Neural crest cell (in vitro differentiated cells): ENCODE results near the gene SRRM4. TPM values are rescaled to one million over a fixed set of nuclear protein-coding genes. Genes with fewer than 3 reads are reported as not detected.

Experiments
- DNase-seq: peaks from one replicate; pipeline ENCODE4 v3.0.0; 2021; ENCODE audit warnings: low read depth, mixed read lengths, low spot score
- H3K27ac Mint-ChIP-seq: one replicate; pipeline ENCODE4 v1.8.0; 2021; ENCODE audit warnings: mild to moderate bottlenecking, mixed read lengths; ENCODE audit not compliant: unreplicated experiment
- H3K27me3 Mint-ChIP-seq: 2 replicates; pipeline ENCODE4 v1.8.0; 2021; ENCODE audit warnings: low read depth, mild to moderate bottlenecking, mixed read lengths
- H3K36me3 Mint-ChIP-seq: 2 replicates; pipeline ENCODE4 v1.8.0; 2021; ENCODE audit warnings: low read depth, mild to moderate bottlenecking, mixed read lengths
- H3K4me1 Mint-ChIP-seq: 2 replicates; pipeline ENCODE4 v1.8.0; 2021; ENCODE audit warnings: mixed read lengths
- H3K4me3 Mint-ChIP-seq: one replicate; pipeline ENCODE4 v1.8.0; 2021; ENCODE audit warnings: mild to moderate bottlenecking, mixed read lengths
- H3K9me3 Mint-ChIP-seq: 2 replicates; pipeline ENCODE4 v1.8.0; 2021; ENCODE audit warnings: mixed read lengths
- total RNA-seq: library from RNA; stranded (reverse); gene quantifications from 2 replicates; pipeline ENCODE4 v1.2.1, GENCODE V29; 2021
- TF ChIP-seq, protein P1 (sequence below): fragments of 200-600 bp; sonication (generic); conservative IDR thresholded peaks from 2 replicates; pipeline ENCODE4 v1.5.0; 2021; ENCODE audit warnings: antibody characterized with exemption, mild to moderate bottlenecking

Gene SRRM4
- total RNA-seq, 1 donor from 2014 or later, result 10.8 TPM

DNA sequence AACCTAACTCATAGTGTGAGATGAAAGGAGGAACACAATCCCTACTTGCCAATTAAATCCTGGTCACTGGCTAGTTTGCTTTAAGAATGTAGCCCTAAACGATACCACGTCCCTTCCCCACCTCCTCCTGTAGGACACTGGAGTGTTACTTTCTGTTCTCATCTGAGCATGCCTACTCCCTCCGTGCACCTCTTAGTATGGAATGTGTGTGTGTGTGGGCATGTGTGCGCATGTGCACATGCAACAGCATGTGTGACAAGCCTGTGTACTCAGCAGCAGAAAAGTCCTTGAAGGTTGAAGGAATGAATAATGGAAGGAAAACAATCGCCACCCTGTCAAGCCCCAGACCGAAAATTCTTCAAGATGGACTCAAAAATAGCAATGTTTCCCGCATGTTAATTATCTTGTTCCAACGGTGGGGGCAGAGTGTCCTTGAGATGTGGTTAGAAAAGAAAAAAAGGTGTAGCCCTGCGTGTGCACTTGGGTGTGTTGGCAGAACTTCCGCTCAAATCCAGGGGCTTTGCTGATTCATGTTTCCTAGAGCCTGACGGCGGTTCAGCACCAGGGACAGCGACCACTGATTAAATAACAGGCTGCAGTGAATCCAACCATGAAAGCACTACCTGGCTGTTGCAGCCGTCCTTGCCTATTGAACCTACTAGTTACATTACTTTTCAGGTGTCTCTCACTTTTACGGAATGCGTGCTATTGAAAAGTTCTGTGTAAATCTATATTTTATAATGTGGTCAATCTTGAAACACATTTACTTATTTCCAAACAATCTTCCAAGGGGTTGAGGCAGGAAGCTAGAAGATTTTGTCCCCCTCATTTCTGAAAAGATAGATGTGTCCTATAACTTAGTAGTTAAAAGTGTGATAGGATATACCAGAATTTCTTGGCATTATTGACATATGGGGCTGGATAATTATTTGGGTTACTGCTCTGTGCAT is 79.8 kb downstream of the SRRM4 start:
- no peak overlapping the region for H3K27ac Mint-ChIP-seq
- H3K4me3 Mint-ChIP-seq, result no peak overlapping the region
- H3K27me3 Mint-ChIP-seq, result peaks cover 3% of the 10 kb centered on the region
- TF ChIP-seq, protein P1, sequence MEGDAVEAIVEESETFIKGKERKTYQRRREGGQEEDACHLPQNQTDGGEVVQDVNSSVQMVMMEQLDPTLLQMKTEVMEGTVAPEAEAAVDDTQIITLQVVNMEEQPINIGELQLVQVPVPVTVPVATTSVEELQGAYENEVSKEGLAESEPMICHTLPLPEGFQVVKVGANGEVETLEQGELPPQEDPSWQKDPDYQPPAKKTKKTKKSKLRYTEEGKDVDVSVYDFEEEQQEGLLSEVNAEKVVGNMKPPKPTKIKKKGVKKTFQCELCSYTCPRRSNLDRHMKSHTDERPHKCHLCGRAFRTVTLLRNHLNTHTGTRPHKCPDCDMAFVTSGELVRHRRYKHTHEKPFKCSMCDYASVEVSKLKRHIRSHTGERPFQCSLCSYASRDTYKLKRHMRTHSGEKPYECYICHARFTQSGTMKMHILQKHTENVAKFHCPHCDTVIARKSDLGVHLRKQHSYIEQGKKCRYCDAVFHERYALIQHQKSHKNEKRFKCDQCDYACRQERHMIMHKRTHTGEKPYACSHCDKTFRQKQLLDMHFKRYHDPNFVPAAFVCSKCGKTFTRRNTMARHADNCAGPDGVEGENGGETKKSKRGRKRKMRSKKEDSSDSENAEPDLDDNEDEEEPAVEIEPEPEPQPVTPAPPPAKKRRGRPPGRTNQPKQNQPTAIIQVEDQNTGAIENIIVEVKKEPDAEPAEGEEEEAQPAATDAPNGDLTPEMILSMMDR, result no peak
- peak; percentile 77 for DNase-seq
- H3K9me3 Mint-ChIP-seq, result no peaks in the 10 kb centered on the region
- no peaks in the 10 kb centered on the region for H3K4me1 Mint-ChIP-seq
- H3K36me3 Mint-ChIP-seq, result no peaks in the 10 kb centered on the region

DNA sequence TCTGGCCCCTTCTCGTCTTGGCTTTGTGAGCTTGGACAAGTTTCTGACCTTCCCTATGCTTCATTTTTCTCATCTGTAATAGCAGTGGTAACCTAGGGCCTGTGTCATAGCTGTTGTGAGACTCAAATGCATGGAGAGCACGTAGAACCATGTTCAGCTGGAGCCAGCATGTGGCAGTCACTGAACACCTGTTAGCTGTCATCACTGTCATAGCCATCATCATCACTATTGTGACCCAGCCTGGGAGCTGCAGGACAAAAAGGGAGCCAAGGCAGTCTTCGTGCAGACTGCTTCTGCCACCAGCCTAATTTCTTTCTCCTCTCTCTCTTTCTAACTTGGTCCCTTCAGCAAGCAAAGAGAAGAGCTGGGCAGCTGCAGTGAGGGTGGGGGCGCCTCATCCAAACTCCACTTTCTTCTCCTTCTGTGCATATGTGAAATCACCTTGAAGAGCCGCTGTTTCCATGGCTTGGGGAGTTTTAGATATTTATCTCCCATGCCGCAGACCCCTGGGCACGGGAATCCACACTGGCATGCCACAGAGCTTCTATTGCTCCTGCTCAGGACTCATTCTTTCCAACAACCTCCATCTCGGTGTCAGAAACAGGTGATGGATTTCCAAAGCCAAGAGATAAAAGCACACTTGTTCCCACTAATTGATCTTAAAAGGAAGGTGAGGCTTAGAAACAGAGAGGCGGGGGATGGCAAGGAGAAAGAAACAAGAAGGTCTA is 87.0 kb downstream of the SRRM4 start:
- H3K9me3 Mint-ChIP-seq, result no peaks in the 10 kb centered on the region
- H3K27ac Mint-ChIP-seq, result no peak overlapping the region
- H3K36me3 Mint-ChIP-seq, result no peaks in the 10 kb centered on the region
- TF ChIP-seq, protein P1, result no peak
- no peak for DNase-seq
- H3K4me1 Mint-ChIP-seq, result no peaks in the 10 kb centered on the region
- peaks cover 3% of the 10 kb centered on the region for H3K27me3 Mint-ChIP-seq
- H3K4me3 Mint-ChIP-seq, result no peak overlapping the region

DNA sequence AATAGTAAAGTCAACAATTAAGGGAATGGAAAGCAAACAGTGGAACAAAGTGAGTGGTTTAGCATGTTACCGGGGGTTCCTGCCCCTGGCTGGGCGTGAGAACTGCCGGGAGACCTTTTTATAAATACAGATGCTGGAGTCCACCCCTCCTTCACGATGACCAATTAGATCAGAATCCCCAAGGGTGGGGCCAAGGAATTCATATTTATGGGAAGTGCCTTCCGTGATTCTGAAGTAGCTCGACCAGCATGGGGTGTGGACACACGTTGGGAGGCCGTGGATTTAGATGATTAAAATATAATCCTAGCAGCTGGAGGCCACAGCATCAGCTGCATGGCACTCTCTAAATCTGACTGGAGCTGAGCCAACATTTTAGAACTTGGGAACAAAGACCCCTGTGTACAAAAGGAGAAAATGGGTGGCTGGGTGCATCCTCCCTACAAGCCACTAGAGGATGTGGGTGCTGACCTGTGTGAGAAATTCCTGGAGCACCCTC is 87.9 kb downstream of the SRRM4 start:
- Mint-ChIP-seq H3K4me3 (no peak overlapping the region), H3K4me1 (no peaks in the 10 kb centered on the region), H3K27me3 (peaks cover 3% of the 10 kb centered on the region), H3K27ac (no peak overlapping the region), H3K9me3 (no peaks in the 10 kb centered on the region), H3K36me3 (no peaks in the 10 kb centered on the region)
- no peak for DNase-seq
- TF ChIP-seq, protein P1, result no peak

DNA sequence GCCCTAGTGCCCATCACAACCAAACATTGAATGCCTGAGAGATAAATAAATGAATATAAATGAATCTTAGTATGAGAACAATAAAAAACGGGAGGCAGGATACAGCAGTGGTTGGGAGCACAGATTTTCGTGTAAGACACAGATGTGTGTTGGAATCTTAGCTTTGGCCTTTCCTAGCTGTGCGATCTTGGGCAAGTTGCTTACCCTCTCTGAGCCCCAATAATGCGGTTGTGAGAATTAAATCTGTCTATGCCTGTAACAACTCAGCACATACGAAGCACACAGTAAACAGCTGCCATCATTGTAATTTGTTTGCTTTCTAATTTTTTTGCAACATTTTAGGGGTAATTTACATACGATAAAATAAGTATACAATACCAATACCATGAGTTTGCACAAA is 89.8 kb downstream of the SRRM4 start:
- Mint-ChIP-seq H3K4me3 (no peak overlapping the region), H3K27ac (peak overlapping the region; percentile 29), H3K9me3 (no peaks in the 10 kb centered on the region), H3K27me3 (peaks cover 3% of the 10 kb centered on the region), H3K4me1 (no peaks in the 10 kb centered on the region), H3K36me3 (no peaks in the 10 kb centered on the region)
- TF ChIP-seq, protein P1, result no peak
- DNase-seq, result no peak

DNA sequence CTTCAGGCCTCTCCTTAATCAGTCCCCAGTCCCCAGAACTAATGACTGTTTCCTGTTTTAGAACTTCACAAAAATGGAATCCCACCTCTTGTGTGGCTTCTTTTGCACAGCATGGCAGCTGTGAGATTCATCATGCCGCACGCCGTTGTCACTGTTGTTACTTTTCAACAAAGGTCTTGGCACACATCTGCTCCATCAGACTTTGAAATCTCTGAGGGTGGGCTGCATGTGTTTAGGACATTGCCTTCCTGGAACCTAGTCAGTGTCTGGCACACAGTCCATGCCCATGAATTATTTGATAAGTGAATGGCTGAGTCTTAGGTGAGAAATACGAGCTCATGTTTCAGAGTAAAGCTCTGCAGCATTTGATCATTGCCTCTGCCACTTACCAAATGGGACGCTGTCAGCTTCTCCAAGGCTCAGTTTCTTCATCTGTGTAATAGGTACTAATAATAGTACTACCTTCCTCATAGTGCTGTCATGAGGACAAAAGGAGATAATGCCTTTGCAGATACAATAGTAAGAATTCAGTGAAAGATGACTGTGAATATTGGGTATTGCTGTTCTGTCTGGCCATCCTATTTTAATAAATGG is 90.4 kb downstream of the SRRM4 start:
- H3K4me1 Mint-ChIP-seq, result no peaks in the 10 kb centered on the region
- no peaks in the 10 kb centered on the region for H3K9me3 Mint-ChIP-seq
- TF ChIP-seq, protein P1, result no peak
- no peak for DNase-seq
- H3K4me3 Mint-ChIP-seq, result no peak overlapping the region
- peaks cover 3% of the 10 kb centered on the region for H3K27me3 Mint-ChIP-seq
- H3K36me3 Mint-ChIP-seq, result no peaks in the 10 kb centered on the region
- no peak overlapping the region for H3K27ac Mint-ChIP-seq
